ENCODE measurements around the gene PLEKHO2.

The PLEKHO2 gene

DNA sequence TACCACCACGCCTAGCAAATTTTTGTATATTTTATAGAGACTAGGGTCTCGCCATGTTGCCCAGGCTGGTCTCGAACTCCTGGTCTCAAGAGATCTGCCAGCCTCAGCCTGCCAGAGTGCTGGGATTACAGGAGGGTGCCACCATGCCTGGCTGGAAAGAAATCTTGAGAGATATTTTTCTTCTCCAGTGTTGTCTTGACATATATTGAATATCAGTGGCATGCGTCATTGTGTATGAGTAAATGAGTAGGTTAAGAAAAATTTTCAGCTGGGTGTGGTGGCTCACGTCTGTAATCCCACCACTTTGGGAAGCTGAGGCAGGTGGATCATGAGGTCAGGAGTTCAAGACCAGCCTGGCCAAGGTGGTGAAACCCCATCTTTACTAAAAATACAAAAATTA is 12.7 kb upstream of the PLEKHO2 start:
- no peak for DNase-seq

DNA sequence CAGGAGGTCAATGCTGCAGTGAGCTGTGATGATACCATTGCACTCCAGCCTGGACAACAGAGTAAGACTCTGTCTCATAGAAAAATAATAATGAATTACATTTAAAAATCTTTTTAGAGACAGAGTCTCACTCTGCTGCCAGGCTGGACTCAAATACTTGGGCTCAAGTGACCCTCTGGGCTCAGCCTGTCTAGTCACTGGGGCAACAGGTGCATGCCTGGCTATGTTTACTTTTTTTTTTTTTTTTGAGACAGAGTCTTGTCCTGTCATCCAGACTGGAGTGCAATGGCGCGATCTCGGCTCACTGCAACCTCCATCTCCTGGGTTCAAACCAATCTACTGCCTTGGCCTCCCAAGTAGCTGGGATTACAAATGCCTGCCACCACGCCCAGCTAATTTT is 8.0 kb upstream of the PLEKHO2 start:
- no peak for DNase-seq

DNA sequence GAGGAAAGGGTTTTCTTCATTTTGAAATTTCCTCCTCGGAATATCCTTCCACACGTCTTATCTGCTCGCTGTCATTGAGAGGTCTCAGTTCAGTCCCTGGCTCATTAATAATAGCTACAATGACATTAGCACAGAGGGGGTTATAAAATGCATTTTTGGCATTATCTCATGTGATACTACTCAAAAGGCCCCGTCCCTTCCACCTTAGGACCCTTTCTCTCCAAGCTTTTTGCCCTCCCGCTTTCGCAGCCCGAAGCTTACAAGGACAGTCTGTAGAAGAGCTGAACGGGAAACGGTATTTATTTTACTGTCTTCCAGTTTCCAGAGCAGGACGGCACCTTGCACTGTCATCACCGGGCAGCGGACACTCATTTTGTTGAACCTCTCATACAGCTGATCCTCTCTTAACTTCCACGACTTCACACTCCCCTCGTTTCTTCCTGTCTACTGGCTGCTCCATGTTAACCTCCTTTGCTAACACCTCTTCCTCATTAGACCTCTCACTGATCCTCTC is 5.6 kb upstream of the PLEKHO2 start:
- no peak for DNase-seq

DNA sequence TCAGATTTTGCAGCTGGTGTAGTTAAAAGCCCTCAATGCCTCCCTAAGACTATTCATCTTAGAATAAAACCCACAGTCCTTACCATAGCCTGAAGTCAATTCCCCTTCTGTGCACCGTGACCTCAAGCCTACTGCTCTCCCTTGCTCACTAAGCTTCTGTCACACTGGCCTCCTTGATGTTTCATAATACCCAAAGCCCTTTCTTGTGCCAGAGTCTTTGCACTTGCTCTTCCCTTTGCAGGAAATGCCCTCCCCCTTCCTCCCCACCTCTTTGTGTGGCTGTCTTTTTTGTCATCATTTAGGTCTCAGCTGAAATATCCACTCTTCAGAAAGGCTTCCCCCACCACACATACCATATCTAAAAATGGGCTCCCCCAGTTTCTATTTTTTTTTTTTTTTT is 4.2 kb upstream of the PLEKHO2 start:
- DNase-seq, result no peak

DNA sequence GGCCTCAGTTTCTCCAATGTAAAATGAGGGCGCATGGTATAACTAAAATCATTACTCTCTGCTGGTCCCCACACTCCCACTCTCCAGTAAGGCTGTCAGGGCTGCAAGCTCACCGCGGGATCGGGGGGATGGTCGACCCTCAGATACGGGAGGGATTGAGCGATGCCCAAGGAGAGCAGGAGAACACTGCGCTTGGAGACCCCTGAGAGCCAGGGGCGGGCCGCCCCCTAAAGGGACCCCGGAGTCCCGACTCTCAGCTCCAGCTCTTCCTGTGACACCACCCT is 713 bp upstream of the PLEKHO2 start:
- no peak for DNase-seq

- DNase-seq, result no peak
Measured at GRCh38 chr15:64842096-64842939, 603 bp downstream of the PLEKHO2 start.

DNA sequence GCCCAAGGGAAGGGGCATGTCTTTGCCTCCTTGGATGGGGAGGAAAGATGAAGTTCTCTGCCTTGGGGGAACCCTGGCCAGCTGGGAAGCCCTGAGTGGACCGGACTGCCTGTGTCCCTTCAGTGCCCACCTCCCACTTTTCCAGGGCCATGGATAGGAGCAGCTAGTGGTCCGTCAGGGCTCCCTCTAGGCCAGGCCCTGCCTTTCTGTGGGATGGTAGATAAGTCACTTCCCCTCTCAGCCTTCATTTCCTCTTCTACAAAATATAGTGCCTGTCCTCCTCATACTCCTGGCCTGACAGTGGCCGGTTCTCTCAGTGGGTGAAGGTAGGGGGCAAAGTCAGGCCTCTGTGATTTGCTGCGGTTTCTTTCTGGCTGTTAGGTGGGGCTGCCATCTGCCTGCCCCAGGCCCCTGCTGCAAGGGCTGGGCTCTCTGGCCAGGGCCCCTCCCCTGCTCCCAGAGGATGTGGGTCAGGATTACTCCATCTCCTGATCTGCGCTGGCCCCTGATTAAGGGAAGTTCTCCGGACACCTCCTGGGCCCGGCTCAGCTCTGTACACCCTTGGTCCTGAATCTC is 1.4 kb downstream of the PLEKHO2 start:
- no peak for DNase-seq

DNA sequence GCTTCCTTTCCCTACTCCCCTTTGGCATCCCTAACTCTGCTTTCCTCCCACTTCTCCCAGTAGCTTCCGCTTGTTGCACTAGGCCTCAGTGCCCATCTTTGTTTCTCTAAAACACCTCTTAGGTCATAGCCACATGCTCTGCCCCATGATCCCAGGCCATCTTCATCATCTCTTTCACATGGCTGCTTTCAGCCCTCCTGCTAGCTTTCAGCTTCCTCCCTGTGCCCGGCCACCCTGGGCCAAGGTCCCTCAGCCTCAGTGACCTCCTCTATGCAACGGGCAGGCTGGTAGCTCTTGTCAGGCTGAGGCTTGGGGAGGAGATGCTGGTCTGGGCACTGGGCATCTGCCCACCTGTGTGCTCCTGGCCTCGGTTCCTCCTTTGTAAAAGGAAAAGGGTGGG is 2.3 kb downstream of the PLEKHO2 start:
- DNase-seq, result no peak

- no peak for DNase-seq
Measured at GRCh38 chr15:64844576-64845145, 2.9 kb downstream of the PLEKHO2 start.

DNA sequence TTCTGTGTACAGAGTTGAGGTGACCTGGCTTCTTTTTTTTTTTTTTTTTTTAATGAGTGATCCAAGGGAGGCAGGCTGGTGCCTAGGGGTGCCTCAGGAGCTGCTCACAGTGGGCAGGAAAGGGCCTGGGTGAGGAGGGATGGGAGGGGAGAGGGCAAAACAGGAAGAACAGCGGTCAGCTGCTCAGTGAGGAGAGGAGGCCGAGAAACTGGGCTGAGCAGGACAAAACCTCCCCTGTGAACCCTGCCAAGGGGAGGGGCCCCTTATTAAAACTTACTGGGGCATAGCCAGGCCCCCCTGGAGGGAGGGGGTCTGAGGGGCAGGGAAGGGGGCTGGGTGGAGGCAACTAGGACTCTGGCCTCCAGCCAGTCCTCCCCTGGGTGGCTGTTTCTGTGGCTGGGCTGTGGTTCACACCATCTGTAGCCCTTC is 3.5 kb downstream of the PLEKHO2 start:
- DNase-seq, result no peak

DNA sequence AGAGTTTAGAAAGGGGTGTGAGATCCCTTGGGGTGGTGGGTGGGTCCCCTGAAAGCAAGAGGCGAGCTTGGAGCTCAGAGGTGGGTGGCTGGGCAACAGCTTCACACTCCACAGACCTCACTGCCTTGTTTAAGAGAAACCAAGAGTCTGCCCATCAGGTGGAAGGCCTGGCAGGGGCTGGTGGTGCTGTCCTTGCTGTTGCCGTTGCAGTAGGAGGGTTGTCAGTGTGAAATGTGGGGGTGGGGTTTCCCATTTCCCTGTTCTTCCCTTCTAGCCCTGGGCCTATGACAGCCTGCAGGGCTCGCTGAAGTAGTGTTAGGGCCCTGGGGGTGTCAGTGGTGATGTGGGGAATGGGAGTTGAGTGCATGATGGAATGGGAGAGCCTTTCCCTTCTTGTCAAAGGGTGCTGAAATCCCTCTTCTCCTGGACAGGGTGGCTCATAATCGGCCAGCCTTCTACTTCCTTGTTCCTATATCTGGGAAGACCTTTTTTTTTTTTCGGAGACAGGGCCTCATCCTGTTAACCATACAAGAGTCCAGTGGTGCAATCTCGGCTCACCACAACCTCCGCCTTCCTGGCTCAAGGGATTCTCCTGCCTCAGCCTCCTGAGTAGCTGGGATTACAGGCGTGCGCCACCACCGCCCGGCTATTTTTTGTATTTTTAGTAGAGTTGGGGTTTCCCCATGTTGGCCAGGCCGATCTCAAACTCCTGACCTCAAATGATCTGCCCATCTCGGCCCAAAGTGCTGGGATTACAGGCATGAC is 4.3 kb downstream of the PLEKHO2 start:
- DNase-seq, result no peak

GRCh38 chr15:64847016-64847415 is 5.3 kb downstream of the PLEKHO2 start:
- DNase-seq, result no peak

GRCh38 chr15:64847448-64847847 is 5.7 kb downstream of the PLEKHO2 start:
- no peak for DNase-seq

- no peak for DNase-seq
Measured at GRCh38 chr15:64847876-64848716, 6.4 kb downstream of the PLEKHO2 start.

DNA sequence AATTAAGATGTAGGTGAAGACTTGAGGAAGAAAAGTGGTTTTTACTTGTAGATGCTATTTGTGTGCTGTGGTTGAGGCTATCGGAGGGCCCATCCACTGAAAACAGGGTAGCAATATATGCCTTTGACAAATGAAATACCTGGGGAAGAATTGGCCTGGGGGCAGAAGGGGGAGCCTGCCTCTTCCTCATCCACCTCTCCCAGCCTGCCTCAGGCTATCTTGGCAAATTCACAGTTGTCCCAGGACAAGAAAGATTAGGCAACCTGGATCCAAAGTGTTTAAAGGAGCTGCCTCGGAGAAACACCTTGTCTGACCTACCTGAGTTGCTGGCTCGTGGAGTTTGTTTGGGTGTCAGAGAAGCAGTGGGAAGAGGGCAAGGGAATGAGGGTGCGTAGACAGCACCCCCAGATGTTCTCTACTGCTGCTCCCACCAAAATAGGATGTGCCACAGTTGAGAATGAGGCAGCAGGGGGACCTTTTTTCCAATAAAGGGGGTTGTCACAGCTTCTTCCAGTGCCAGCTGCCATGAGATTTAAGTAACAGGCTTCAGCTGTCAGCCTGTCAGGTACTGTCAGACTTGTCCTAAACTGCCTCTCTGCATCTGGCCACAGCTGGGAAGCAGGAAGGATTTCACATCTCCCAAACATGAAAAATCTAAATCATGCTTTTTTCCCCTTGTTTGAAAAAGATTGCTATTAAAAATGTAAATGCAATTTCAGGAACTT is 9.2 kb downstream of the PLEKHO2 start:
- no peak for DNase-seq

DNA sequence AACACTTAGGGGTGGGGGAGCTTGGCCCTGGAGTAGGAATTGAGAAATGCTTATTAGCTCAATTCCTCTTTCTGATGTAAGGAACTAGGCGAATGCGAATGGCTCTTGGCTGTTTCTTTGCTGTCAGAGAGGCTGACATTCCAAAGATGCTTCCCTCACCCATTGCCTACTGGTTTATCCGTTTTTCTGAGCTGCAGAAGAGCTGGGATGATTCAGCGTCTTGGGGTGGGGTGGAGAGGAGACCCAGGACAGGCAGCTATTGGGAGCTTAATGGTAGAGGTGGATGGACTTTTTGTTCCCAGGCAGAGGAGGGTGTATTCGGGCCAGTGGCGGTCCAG is 9.8 kb downstream of the PLEKHO2 start:
- DNase-seq, result no peak

GRCh38 chr15:64854041-64854440 is 12.3 kb downstream of the PLEKHO2 start:
- no peak for DNase-seq

DNA sequence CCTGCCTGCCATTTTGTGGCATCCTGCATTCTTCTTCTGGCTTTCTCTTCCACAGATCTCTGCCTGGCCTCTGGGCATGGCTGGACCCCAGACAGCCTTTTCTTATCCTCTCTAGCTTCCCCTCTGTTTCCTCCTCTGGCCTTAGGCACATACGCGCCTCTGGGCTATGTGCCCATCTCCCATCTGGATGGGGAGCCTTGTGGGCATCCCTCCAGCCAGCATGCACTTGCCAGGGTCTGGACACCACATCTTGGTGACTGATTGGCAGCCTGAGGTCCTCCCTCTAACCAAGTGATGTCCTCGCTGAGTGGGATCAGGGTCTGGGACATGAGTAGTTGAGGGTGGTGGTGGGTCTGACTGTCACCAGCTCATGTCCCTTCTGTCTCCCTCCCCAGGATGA is 12.8 kb downstream of the PLEKHO2 start:
- no peak for DNase-seq

DNA sequence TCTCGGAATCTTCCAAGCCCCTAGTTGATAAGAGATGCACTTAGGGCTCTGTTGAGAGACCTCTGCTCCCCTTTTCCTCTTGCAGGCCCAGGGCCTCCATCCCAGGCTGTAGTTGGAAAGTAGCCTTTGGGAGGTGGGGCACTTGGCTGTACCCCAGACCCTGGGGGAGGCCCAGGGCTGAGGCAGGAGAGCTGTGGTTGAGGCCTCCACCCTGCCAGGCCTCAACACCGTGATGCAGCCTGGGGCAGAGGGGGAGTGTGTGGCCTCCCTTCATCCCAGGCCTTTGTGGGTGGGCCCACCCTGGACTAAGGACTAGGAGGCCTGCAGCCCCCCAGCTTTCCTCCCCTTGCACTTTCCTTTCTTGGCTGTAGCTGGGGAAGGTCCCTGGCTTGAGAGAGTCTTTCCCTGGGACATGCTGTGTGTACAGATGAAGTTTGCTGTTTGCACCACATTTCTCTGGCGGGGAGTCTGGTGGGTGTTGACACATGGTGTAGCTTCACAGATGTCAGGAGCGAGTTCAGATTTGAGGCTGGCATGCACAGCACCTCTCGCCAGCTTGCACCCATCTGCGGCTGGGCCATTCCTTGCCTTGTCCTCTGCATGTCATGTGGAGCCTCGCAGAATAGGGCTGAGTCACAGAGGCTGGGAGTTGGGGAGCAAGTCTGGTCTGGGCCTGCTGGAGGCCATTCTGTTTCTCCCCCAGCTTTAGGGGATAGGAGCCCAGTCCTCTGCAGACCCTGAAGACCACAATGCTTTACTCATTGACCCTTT is 13.7 kb downstream of the PLEKHO2 start:
- DNase-seq, result no peak

- no peak for DNase-seq
Measured at GRCh38 chr15:64856429-64857145, 14.9 kb downstream of the PLEKHO2 start.

DNA sequence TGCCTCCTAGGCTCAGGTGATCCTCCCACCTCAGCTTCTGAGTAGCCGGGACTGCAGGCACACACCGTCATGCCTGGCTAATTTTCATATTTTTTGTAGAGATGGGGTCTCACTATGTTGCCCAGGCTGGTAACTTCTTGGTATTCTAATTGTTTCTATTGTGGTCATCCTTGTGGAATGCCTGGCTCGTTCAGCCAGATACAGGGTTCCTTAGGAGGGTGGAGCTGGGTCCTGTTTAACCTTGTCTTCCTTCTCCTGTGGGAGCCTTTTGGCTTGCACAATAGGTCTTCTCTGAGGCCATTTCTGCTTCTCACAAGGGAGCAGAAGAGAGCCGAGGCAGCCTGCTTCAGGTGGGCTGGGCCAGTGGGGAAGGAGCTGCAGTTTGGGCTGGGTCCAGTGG is 15.7 kb downstream of the PLEKHO2 start:
- no peak for DNase-seq

Data from SHP77 treated with DMSO at 0.1 percent for 48 hours (cell line).